ENCODE data around the gene SOBP. TPM values are rescaled to one million over a fixed set of nuclear protein-coding genes. Genes with fewer than 3 reads are reported as not detected.

Gene SOBP
- total RNA-seq, 2 experiments from 2014 or later: 1.0 to 1.2 TPM

- H3K36me3 Mint-ChIP-seq (ENCODE audit: low read depth): no peaks in the 10 kb centered on the region
- no peak for ATAC-seq
- no peaks in the 10 kb centered on the region for H3K4me1 Mint-ChIP-seq (ENCODE audit: low read depth)
- H3K4me3 Mint-ChIP-seq: no peak overlapping the region
- ChIA-PET POLR2A (no interaction called here), CTCF (interaction anchor here (1.2 kb wide), 2 partner anchors 10 to 111 kb away, joined by 4 to 5 read pairs; no protein-coding TSS in a partner anchor)
- peaks cover 26% of the 10 kb centered on the region for H3K27me3 Mint-ChIP-seq (ENCODE audit: low read depth)
- DNase-seq: no peak
- no peaks in the 10 kb centered on the region for H3K9me3 Mint-ChIP-seq (ENCODE audit: insufficient read depth)
- no peak overlapping the region for H3K27ac Mint-ChIP-seq
Measured at GRCh38 chr6:107563694-107564588, 74.0 kb downstream of the SOBP start.

DNA sequence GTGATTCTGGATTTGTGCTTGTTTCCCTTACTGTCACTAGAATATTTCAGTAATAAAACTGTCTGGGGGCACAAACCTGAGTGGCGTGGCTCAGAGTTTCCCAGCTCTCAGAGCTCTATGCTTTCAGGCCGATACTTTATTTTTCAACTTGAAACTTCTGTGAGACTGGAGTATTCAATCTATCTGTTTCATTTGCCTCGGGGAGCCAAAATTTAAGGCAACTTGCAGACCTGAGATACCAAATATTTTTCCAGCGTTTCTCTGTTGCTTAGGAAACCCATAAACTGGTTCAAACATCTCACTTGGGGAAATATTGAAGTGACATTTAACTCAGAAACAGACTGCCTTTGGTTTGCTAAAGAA lies 74.7 kb downstream of the SOBP start:
- POLR2A ChIA-PET: no interaction called here
- Mint-ChIP-seq H3K36me3 (ENCODE audit: low read depth) (no peaks in the 10 kb centered on the region), H3K27ac (no peak overlapping the region), H3K4me1 (ENCODE audit: low read depth) (no peaks in the 10 kb centered on the region), H3K4me3 (no peak overlapping the region), H3K9me3 (ENCODE audit: insufficient read depth) (no peaks in the 10 kb centered on the region), H3K27me3 (ENCODE audit: low read depth) (peaks cover 24% of the 10 kb centered on the region)
- DNase-seq (no peak), ATAC-seq (no peak)
- CTCF ChIA-PET: interaction anchor here (1.2 kb wide), 2 partner anchors 11 to 110 kb away, joined by 4 to 5 read pairs; no protein-coding TSS in a partner anchor

GRCh38 chr6:107565165-107565723 lies 75.3 kb downstream of the SOBP start:
- Mint-ChIP-seq H3K9me3 (ENCODE audit: insufficient read depth) (no peaks in the 10 kb centered on the region), H3K4me3 (no peak overlapping the region), H3K27me3 (ENCODE audit: low read depth) (peaks cover 21% of the 10 kb centered on the region), H3K4me1 (ENCODE audit: low read depth) (peaks cover 3% of the 10 kb centered on the region), H3K36me3 (ENCODE audit: low read depth) (no peaks in the 10 kb centered on the region), H3K27ac (no peak overlapping the region)
- POLR2A ChIA-PET: no interaction called here
- ATAC-seq (no peak), DNase-seq (no peak)
- CTCF ChIA-PET: no interaction called here

DNA sequence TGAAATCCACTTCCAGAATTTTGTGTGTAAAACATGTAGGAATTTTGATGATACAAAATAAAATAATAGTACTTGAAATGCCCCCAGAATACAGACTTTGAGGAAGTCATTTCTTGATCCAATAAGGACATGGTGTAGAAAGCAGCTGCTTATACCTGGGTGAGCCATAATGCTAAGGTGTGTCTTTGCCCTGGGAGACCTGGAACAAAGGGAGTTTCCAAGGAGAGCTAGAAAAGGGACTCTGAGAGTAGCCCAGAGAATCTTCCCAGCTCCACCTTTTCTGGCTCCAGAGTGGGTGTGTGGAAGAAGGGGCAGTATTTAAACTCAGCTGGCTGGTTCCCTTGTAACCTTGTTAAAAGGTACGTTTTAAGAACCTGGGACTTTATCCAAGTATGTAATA lies 77.7 kb downstream of the SOBP start:
- no peak overlapping the region for H3K27ac Mint-ChIP-seq
- H3K27me3 Mint-ChIP-seq (ENCODE audit: low read depth): peaks cover 18% of the 10 kb centered on the region
- no peak for DNase-seq
- POLR2A ChIA-PET: no interaction called here
- no peaks in the 10 kb centered on the region for H3K9me3 Mint-ChIP-seq (ENCODE audit: insufficient read depth)
- ATAC-seq: no peak
- CTCF ChIA-PET: interaction anchor here (0.8 kb wide), 1 partner anchor 84 kb away, joined by 3 read pairs; no protein-coding TSS in a partner anchor
- H3K4me1 Mint-ChIP-seq (ENCODE audit: low read depth): peaks cover 15% of the 10 kb centered on the region
- H3K4me3 Mint-ChIP-seq: no peak overlapping the region
- H3K36me3 Mint-ChIP-seq (ENCODE audit: low read depth): no peaks in the 10 kb centered on the region

DNA sequence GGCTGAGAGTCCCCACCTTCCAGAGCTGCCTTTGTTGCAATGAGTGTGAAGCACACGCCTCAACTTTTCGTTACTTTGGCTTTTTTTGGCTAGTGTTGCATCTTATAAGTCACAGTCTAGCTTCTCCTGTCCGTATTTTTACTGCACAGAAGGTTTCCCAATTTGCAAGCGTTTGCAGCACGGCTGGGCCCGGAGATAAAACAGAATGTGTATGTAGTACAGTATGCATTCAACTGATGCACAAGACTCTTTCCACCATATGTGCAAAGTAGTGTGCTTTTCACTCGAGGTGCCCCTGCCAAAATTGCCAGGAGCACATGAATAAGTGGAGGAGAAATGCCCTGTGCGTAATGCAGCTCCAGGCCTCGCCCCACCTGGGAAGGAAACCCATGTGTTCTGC lies 79.6 kb downstream of the SOBP start:
- no peaks in the 10 kb centered on the region for H3K36me3 Mint-ChIP-seq (ENCODE audit: low read depth)

DNA sequence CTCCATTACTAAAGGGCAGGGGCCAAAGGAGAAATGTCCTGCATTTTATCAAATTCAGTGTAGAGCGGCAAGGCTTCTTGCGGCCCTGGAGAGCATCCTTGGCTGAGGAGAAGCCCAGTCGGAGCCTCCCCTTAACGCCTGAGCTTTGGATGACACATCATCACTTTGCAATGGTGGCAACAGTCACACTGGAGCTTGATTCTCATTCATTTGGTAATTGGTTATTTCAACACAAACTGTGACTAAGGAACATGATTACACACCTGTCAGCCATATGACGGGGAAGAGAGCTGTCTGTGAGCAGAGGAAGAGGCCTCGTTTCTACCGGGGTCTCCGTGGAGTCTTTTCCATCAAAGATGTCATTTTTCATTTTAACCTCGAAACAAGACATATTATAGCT lies 81.4 kb downstream of the SOBP start:
- DNase-seq: no peak
- no peak for ATAC-seq
- Mint-ChIP-seq H3K9me3 (ENCODE audit: insufficient read depth) (no peaks in the 10 kb centered on the region), H3K27ac (no peak overlapping the region), H3K27me3 (ENCODE audit: low read depth) (peaks cover 10% of the 10 kb centered on the region), H3K4me1 (ENCODE audit: low read depth) (peaks cover 15% of the 10 kb centered on the region), H3K4me3 (no peak overlapping the region), H3K36me3 (ENCODE audit: low read depth) (no peaks in the 10 kb centered on the region)
- CTCF ChIA-PET: interaction anchor here (1.4 kb wide), 1 partner anchor 574 kb away, joined by 3 read pairs; no protein-coding TSS in a partner anchor
- POLR2A ChIA-PET: no interaction called here

More for the DNA sequence above, 79.6 kb downstream of the SOBP start:
- Mint-ChIP-seq H3K4me1 (ENCODE audit: low read depth) (peaks cover 15% of the 10 kb centered on the region), H3K27ac (no peak overlapping the region), H3K27me3 (ENCODE audit: low read depth) (peaks cover 16% of the 10 kb centered on the region), H3K9me3 (ENCODE audit: insufficient read depth) (no peaks in the 10 kb centered on the region), H3K4me3 (no peak overlapping the region)
- ChIA-PET CTCF (no interaction called here), POLR2A (no interaction called here)
- no peak for ATAC-seq
- no peak for DNase-seq

- Mint-ChIP-seq H3K27ac (no peak overlapping the region), H3K36me3 (ENCODE audit: low read depth) (no peaks in the 10 kb centered on the region), H3K9me3 (ENCODE audit: insufficient read depth) (no peaks in the 10 kb centered on the region), H3K27me3 (ENCODE audit: low read depth) (peaks cover 8% of the 10 kb centered on the region), H3K4me3 (no peak overlapping the region), H3K4me1 (ENCODE audit: low read depth) (peaks cover 15% of the 10 kb centered on the region)
- CTCF ChIA-PET: interaction anchor here (1.4 kb wide), 1 partner anchor 576 kb away, joined by 3 read pairs; no protein-coding TSS in a partner anchor
- POLR2A ChIA-PET: no interaction called here
- DNase-seq (no peak), ATAC-seq (no peak)
Measured at GRCh38 chr6:107572886-107573285, 83.0 kb downstream of the SOBP start.

DNA sequence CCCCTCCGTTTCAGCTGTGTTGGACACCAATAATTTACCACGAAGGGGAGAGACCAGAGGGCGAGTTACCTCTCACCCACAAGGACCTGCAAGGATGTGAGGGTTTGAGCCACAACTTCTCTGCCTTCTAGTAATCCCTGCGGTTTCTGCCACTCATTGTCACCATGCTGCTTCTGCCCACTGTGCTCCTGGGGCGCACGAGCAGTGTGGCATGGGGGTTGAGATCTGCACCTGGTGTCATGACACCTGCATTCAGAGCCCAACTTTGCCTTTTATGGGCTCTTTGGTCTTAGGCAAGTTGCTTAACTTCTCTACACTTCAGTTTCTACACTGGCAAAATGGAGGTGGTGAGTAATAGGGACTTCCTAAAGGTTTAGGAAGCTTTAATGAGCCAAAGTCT lies 84.9 kb downstream of the SOBP start:
- H3K9me3 Mint-ChIP-seq (ENCODE audit: insufficient read depth): no peaks in the 10 kb centered on the region
- peaks cover 15% of the 10 kb centered on the region for H3K4me1 Mint-ChIP-seq (ENCODE audit: low read depth)
- H3K4me3 Mint-ChIP-seq: no peak overlapping the region
- no peak overlapping the region for H3K27ac Mint-ChIP-seq
- no peaks in the 10 kb centered on the region for H3K36me3 Mint-ChIP-seq (ENCODE audit: low read depth)
- ChIA-PET CTCF (no interaction called here), POLR2A (no interaction called here)
- ATAC-seq (no peak), DNase-seq (no peak)
- peaks cover 8% of the 10 kb centered on the region for H3K27me3 Mint-ChIP-seq (ENCODE audit: low read depth)

DNA sequence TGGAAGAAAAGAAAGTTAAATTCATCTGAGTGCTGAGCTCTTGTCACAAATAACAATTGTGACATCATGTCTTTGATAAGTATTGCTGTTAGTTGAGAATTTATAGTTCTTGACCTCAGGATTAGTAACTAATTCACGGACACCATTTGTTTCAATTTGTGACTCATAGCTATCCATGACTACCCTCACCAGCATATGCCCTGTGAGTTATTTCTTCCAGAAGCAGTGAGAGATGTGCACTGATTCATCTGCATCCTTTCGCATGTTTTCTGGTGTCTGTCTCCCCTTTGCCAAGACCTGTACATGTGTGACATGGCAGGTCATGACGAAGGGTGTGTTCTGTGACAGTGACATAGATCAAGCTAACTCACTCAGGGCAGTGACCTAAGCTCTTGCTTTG lies 86.9 kb downstream of the SOBP start:
- Mint-ChIP-seq H3K27me3 (ENCODE audit: low read depth) (peaks cover 22% of the 10 kb centered on the region), H3K4me1 (ENCODE audit: low read depth) (peaks cover 2% of the 10 kb centered on the region), H3K4me3 (no peak overlapping the region), H3K9me3 (ENCODE audit: insufficient read depth) (no peaks in the 10 kb centered on the region), H3K36me3 (ENCODE audit: low read depth) (no peaks in the 10 kb centered on the region), H3K27ac (no peak overlapping the region)
- ATAC-seq: no peak
- no peak for DNase-seq
- ChIA-PET POLR2A (interaction anchor here (1.1 kb wide), 1 partner anchor 51 kb away, joined by 3 read pairs; no protein-coding TSS in a partner anchor), CTCF (interaction anchor here (0.6 kb wide), 1 partner anchor 99 kb away, joined by 3 read pairs; no protein-coding TSS in a partner anchor)

- Mint-ChIP-seq H3K27me3 (ENCODE audit: low read depth) (peaks cover 29% of the 10 kb centered on the region), H3K4me3 (no peak overlapping the region), H3K36me3 (ENCODE audit: low read depth) (no peaks in the 10 kb centered on the region), H3K4me1 (ENCODE audit: low read depth) (no peaks in the 10 kb centered on the region), H3K27ac (no peak overlapping the region), H3K9me3 (ENCODE audit: insufficient read depth) (no peaks in the 10 kb centered on the region)
- DNase-seq: no peak
- ChIA-PET CTCF (interaction anchor here (1.8 kb wide), 1 partner anchor 9 kb away, joined by 7 read pairs; no protein-coding TSS in a partner anchor), POLR2A (no interaction called here)
- no peak for ATAC-seq
Measured at GRCh38 chr6:107578642-107579341, 88.9 kb downstream of the SOBP start.

DNA sequence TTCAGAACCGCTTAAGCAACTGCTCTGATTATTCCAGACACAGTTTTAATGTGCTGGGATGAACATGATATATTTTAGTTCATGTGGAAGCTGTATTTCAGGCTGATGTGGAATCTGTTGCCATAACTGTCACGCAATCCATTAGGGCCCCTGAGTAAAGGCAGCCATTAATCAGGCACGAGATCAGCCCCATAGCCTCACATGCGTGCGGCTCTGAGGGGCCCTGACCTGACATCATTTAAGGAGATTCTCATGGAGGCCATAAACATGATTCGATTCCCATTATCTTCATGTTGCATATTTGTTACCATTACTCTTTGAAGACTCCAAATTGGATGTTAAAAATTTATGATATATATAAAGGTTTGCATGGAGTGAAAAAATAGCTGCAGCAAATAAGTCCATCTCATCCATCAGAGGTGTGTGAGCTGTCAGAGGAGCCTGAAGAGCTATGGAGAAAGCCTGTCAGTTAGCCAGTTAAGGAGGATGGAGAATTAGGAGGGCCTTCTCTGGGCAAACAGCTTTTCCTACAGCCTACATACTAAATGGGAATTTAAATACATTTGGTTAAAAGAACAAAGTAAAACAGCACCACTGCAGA lies 89.6 kb downstream of the SOBP start:
- Mint-ChIP-seq H3K27ac (no peak overlapping the region), H3K36me3 (ENCODE audit: low read depth) (no peaks in the 10 kb centered on the region), H3K4me3 (no peak overlapping the region), H3K27me3 (ENCODE audit: low read depth) (peaks cover 29% of the 10 kb centered on the region), H3K4me1 (ENCODE audit: low read depth) (no peaks in the 10 kb centered on the region), H3K9me3 (ENCODE audit: insufficient read depth) (no peaks in the 10 kb centered on the region)
- ATAC-seq (no peak), DNase-seq (no peak)
- ChIA-PET POLR2A (no interaction called here), CTCF (interaction anchor here (1.8 kb wide), 1 partner anchor 9 kb away, joined by 7 read pairs; no protein-coding TSS in a partner anchor)

Measured in activated CD8-positive, alpha-beta T cell treated with anti-CD3 and anti-CD28 coated beads, Interleukin-2, amount 10 ng/mL, durations not matched to agents 7 days and 5 days (primary cell).